Measurements from ENCODE around the gene RALGPS2.

RALGPS2 gene

GRCh38 chr1:178927003-178927402 lies 202.0 kb downstream of the RALGPS2 start:
- no peak for DNase-seq

- no peak for DNase-seq
Observed at GRCh38 chr1:178928041-178928440, 203.0 kb downstream of the RALGPS2 start.

GRCh38 chr1:178928976-178929375 lies 203.9 kb downstream of the RALGPS2 start:
- no peak for DNase-seq

- DNase-seq, result peak; percentile 40
Observed at GRCh38 chr1:178931858-178932551, 207.0 kb downstream of the RALGPS2 start.

GRCh38 chr1:178932552-178932906 lies 207.5 kb downstream of the RALGPS2 start:
- no peak for DNase-seq

- DNase-seq, result no peak
Observed at GRCh38 chr1:178933105-178933561, 208.1 kb downstream of the RALGPS2 start.

- DNase-seq, result no peak
Observed at GRCh38 chr1:178933709-178934490, 208.9 kb downstream of the RALGPS2 start.

GRCh38 chr1:178934546-178934945 lies 209.5 kb downstream of the RALGPS2 start:
- no peak for DNase-seq

- no peak for DNase-seq
Observed at GRCh38 chr1:178935610-178936009, 210.6 kb downstream of the RALGPS2 start.

GRCh38 chr1:178937695-178938094 lies 212.7 kb downstream of the RALGPS2 start:
- DNase-seq, result no peak

GRCh38 chr1:178938101-178938958 lies 213.3 kb downstream of the RALGPS2 start:
- DNase-seq, result no peak

- DNase-seq, result no peak
Observed at GRCh38 chr1:178938959-178939317, 213.9 kb downstream of the RALGPS2 start.

- DNase-seq, result no peak
Observed at GRCh38 chr1:178939338-178940067, 214.5 kb downstream of the RALGPS2 start.

GRCh38 chr1:178940068-178940765 lies 215.2 kb downstream of the RALGPS2 start:
- DNase-seq, result no peak

GRCh38 chr1:178941261-178941689 lies 216.2 kb downstream of the RALGPS2 start:
- DNase-seq, result no peak

- no peak for DNase-seq
Observed at GRCh38 chr1:178941849-178942248, 216.8 kb downstream of the RALGPS2 start.

GRCh38 chr1:178942285-178943198 lies 217.5 kb downstream of the RALGPS2 start:
- no peak for DNase-seq

GRCh38 chr1:178944729-178945128 lies 219.7 kb downstream of the RALGPS2 start:
- no peak for DNase-seq

- DNase-seq, result no peak
Observed at GRCh38 chr1:178945763-178946266, 220.8 kb downstream of the RALGPS2 start.

GRCh38 chr1:178946416-178946815 lies 221.4 kb downstream of the RALGPS2 start:
- no peak for DNase-seq
